Retinal pigment epithelial cell (primary cell): Measurements from ENCODE around the gene GRIN2A.

Experiments used
- DNase-seq: peaks from one replicate; pipeline ENCODE4 v3.0.0-alpha.2; 2010; ENCODE audit warnings: low read depth
- H3K4me3 ChIP-seq: 2 replicates; pipeline ENCODE4 v1.5.1; 2011; ENCODE audit warnings: mild to moderate bottlenecking, low read length, control low read depth, moderate library complexity
- CTCF ChIP-seq: conservative IDR thresholded peaks from 2 replicates; pipeline ENCODE4 v1.5.1; 2011; ENCODE audit warnings: low read depth, low read length, control low read depth, inconsistent platforms

Gene GRIN2A

GRCh38 chr16:10123141-10123540 is 59.1 kb downstream of the GRIN2A start:
- no peak overlapping the region for H3K4me3 ChIP-seq
- TF ChIP-seq CTCF: no peak
- no peak for DNase-seq

- H3K4me3 ChIP-seq: peak overlapping the region; percentile 19
- DNase-seq: no peak
- peak; percentile 75 for TF ChIP-seq CTCF
Measured at GRCh38 chr16:10122546-10122945, 59.7 kb downstream of the GRIN2A start.

GRCh38 chr16:10121897-10122425 is 60.3 kb downstream of the GRIN2A start:
- DNase-seq: no peak
- TF ChIP-seq CTCF: peak; percentile 2
- peak overlapping the region; percentile 19 for H3K4me3 ChIP-seq

GRCh38 chr16:10121491-10121890 is 60.7 kb downstream of the GRIN2A start:
- no peak overlapping the region for H3K4me3 ChIP-seq
- TF ChIP-seq CTCF: no peak
- DNase-seq: peak; percentile 32

GRCh38 chr16:10120953-10121352 is 61.3 kb downstream of the GRIN2A start:
- DNase-seq: no peak
- no peak for TF ChIP-seq CTCF
- H3K4me3 ChIP-seq: no peak overlapping the region

GRCh38 chr16:10114409-10114808 is 67.8 kb downstream of the GRIN2A start:
- TF ChIP-seq CTCF: no peak
- no peak for DNase-seq
- no peak overlapping the region for H3K4me3 ChIP-seq

GRCh38 chr16:10113248-10113647 is 69.0 kb downstream of the GRIN2A start:
- DNase-seq: no peak
- H3K4me3 ChIP-seq: no peak overlapping the region
- no peak for TF ChIP-seq CTCF
